Measurements from ENCODE around the gene CALML6.

CALML6 gene

DNA sequence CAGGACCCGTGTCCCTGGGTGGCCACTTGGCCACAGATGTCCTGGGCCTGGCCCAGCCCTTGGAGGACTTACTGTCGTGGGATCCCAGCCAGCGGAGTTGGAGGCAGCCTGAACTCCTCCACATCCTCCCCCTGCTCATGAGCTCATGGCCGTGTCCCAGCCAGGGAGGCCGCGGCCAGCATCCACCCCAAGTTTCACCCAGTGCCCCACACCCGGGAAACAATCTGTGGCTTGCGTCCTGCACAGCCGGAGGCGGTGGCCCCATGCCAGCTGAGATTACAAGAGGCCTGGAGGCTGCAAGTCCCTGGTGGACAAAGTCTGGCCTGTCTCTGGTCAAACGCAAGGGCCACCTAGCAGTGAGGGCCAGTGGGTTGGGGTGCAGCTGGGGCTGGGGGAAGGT is 31.5 kb downstream of the CALML6 start:
- no peak for DNase-seq

DNA sequence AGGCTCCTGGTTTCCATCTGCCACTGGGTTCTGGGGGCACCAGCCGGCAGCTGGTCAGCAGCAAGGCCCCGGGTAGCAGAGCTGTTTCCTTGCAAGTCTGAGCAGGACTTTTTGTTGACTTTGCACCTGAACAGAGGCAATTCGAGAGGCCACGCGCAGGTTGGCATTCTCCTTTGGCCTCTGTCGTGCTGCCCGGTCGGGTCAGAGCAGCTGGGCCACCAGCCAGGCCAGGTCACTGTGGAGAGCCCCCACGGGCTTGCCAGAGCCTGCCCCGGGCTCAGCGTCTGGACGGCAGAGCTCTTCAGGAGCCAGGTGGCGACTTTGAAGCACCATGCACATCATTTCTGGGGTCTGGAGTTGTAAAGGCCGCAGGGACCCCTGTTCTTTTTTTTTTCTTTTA is 32.4 kb downstream of the CALML6 start:
- peak; percentile 72 for DNase-seq

DNA sequence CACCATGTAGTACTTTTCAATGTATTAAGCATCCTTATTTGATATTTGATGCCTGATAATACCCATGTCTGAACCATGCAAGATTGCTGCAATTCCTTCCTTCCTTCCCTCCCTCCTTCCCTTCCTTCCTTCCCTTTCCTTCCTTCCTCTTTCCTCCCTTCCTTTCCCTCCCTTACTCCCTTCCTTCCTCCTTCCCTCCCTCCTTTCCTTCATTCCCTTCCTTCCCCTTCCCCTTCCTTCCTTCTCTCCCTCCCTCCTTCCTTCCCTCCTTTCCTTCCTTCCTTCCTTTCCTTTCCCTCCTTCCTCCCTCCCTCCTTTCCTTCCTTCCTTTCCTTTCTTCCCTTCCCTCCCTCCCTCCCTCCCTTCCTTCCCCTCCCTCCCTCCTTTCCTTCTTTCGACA is 33.7 kb downstream of the CALML6 start:
- DNase-seq = no peak

DNA sequence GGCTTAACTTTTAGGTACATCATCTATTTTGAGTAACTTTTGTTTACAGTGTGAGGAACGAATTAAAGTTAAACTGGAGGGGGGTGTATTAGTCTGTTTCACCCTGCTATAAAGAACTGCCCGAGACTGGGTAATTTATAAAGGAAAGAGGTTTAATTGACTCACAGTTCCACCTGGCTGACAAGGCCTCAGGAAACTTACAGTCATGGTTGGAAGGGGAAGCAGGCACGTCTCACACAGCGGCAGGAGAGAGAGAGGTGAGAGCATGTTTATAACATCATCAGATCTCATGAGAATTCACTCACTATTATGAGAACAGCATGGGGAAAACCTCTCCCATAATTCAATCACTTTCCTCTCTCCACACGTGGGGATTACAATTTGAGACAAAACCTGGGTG is 35.9 kb downstream of the CALML6 start:
- no peak for DNase-seq

DNA sequence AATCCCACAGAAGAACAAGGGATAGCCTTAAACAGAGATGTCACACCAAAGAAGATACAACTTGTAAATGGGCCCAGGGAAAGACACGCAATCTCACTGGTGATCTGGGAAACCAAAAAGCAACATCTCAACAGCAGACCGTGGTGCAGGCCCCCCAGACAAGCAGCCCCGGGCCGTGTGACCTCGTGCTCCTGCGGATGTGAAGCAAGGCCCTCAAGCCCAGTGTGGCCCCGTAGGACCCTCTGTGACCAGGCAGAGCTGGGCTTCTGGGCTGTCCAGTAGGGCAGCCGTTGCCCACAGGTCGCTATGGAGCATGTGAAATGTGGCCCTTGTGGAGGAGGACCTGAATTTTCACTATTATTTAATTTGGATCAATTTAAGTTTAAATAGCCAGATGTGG is 39.0 kb downstream of the CALML6 start:
- no peak for DNase-seq

DNA sequence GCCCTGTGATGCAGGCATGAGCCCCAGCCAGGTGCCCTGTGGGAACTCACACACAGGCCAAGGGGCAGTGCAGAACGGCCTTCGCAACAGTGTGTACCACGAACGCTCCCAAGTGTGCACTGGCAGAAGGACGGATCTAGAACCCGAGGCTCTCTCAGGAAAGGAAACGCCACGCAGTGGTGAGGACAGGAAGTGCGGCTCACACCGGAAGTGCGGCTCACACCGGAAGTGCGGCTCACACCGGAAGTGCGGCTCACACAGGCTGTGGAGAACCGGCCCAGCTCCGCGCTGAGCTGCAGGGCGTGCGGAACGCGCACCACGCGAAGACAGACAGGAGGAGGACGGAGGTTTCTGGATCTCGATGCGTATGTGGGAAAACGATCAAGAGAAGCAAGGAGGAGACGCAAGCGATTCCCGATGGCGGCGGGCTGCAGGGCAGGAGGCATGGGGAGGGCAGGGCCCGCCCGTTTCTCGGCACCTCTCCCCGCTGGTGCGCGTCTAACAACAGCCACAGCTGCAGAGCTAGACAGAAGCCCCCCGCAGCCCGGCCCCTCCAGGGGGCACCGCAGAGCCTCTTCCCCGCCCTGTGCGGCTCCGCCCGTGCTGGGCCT is 39.9 kb downstream of the CALML6 start:
- DNase-seq = no peak

DNA sequence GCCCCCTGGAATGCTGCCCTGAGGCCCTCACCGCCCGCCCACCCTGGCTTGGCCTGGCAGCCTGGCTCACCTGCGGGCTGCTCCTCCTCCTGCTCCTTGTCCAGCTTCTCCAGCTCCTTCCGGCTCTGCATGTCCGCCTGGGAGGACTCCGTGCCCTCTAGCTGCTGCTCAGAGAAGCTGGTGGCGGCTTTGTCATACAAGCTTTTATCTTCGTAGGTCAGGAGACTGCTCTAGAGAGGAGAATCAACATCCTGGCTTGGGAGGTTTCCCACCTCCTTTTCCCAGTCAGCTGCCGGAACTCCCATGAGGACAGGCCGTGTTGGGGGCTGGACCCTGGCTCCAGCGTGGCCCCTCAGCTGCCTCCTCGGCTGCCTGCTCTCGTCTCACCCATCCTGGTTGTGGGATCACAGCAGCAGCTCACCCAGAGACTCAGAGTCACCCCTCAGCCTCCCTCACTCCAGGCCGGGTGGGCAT is 40.6 kb downstream of the CALML6 start:
- no peak for DNase-seq

DNA sequence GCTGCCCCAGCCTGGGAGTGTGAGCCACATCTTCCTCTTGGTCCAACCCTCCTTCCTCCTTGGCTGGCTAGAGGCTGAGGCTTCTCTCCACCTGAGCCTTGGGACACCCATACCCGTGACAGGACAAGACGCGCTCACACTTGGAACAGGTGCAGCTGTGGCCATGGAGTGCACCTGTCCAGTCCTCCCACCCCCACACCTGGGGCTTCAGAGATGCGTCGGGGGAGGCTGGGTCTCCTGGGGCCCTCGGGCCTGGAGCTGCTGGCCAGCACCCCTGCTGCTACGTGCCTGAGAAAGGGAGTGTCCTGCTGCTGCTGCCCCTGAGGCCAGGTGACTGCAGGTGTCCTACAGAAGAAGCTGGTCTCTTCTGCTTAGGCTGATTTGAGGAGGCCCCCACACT is 41.0 kb downstream of the CALML6 start:
- no peak for DNase-seq

DNA sequence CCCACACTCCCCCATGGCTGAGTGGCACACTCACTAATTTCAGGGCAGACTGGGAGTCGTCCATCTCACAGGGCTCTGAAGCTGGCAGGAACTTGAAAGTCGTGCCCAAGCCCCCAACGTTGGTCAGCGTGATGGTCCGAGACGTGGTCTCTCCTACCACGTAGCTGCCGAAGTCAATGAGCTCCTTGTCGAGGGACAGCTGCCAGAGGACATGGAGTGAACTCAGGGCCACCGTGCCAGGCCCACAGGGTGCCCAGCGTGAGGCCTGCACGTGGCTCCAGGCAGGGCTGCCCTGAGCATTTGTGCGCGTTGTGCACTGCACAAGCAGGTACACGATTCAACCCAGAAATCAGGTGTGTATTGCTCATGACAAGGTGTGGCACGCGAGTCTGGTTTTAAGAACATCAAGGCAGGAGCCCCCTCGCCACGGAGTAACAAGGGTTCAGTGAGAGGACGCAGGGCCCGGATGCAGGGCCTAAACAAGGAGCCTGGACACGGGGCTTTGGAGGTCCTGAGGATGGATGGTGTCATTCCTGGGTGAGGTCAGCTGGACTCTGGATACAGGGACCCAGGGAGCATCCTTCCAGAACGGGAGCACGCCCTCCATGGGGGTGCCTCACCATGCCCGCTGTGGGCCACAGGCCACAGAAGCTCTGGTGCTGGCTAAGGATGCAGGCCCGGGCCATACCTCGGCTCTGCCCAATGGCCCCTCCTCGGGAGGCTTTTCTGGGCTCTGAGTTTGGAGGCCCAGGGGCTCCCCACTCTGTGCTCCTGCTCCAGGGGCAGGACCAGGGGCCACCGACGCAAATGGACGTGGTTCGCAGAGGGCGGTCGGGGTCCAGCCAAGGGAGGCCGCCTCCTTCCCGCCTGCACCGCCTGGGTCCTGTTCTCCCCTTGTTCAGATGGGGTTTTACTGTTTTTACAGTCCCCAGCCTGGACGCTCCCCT is 41.8 kb downstream of the CALML6 start:
- no peak for DNase-seq

DNA sequence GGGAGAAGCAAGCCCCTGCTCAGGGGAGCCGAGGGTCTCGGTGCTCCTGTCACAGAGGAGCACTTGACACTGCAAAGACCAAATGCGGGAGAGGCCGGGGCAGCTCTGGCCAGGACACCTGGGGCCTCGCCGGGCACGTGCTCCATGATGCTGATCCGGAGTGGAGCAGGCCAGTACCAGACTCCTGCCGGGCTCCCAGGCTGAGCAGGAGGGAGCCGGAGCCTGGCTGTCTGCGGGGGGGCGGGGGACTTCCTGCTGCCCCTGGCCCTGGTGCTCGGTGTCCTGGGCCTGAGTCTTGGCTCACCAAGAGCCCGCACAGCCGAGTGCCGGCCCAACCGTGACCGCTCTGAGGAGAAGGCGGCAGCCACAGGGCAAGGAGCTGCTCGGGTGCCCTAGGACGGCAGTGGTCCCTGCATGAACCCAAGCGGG is 42.5 kb downstream of the CALML6 start:
- DNase-seq = no peak

DNA sequence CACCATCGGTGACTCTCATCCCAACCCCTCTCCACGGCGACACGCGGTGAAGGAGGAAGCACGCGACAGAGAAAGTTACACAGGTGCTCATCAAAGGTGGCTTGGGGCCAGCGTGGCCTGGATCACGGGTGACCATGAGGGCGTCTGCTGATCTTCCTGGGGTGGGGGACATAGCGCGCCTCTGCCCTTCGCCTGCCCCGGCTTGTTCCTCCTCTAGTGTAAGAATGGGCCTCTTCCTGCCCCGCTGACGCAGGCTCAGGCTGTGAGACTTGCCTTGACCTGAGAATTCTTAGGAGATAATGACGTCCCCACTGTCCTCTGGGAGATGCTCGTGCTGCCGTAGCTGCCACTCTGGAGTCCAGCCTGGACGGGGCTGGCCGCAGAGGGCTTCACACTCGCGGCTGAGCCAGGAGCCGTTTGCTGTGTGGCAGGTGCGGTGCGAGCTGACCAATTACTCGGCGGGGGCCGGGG is 43.0 kb downstream of the CALML6 start:
- DNase-seq = no peak

DNA sequence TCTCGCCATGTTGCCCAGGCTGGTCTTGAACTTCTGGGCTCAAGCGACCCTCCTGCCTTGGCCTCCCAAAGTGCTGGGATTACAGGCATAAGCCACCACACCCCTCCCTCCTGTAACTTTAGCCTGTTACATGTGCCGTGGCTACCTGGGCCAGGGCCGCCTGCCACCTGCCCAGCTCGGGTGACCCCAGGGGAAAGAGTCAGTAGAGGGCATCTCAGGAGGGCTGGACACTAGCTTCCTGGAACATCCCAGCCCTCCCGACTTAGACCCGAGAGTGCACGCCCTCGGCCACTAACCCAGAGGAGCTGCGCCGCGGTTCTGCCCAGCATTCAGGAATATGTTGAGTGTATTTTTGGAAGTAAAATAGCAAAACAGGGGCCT is 44.4 kb downstream of the CALML6 start:
- DNase-seq = no peak

DNA sequence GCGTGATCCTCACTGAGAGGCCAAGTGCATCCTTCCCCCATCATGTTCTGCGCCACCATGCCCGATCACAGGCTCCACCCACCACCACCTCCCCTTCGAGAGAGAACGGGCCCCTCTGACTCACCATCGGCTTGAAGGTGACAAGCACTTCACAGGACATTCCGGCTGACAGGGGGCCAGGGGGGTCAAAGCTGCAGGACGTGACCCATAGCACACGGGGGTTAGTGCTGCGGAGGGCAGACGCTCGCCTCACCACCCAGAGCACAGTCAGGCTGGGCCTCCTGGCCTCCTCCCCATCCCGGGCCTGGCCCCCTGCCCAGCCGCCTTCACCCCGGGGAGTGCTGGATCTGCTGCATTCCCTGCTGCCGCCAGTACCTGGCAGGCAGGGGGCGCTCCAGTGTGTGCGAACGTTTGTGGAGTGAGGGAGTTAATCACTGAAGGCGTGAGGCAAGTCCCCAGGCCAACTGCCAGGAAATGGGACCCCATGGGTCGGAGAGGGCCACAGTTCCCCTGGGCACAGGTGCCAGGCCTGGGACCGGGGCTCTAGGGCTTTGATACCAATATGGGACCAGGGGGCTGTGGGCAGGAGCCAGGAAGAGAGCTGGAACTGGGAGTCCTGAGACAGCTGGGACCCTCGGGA is 44.9 kb downstream of the CALML6 start:
- DNase-seq = peak; percentile 46

DNA sequence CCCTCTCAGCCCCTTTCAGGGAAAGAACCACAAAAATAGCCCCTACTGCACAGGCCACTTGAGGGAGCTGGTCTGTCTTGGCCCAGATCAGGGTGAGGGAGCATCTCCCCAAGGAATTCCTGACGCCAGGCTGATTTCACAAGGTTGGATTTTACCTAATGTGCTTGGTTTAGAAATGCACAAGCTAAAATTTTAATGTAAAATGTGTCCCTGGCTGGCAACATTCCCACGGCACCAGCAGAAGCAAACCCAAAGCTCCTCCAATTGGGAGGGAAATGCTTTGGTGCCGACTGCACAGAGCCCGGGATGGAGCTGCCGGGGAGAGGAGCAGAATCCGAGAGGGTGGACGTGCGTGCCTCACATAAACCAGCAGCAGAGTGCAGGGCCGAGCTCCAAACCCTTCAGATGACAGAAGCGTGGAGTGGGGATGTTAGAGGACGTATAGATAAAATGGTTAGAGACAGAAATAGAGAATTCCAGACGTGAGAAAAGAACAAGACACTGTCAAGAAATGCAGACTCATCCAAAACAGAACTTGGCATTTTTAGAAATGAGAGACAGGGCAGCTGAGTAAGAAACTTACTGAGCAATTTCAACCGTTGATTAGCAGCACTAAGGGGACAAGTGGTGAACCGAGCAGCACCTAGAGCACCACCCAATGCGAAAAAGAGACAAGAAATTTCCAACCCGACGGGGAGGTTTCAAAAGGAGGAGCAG is 45.6 kb downstream of the CALML6 start:
- no peak for DNase-seq

DNA sequence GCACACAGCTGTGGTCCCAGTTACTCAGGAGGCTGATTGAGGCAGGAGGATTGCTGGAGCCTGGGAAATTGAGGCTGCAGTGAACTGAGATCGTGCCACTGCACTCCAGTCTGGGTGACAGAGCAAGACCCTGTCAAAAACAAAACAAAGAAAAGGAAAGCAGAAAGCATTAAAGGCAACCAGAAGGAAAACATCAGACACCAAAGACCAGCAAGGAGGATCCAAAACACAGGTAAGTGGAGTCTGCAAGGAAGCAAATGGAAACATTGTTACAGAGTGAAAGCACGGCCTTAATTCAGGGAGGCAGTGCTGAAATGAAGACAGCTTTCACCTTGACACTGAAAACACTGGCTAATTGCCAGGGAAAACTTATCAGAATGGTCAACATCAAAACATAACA is 47.7 kb downstream of the CALML6 start:
- DNase-seq = no peak

DNA sequence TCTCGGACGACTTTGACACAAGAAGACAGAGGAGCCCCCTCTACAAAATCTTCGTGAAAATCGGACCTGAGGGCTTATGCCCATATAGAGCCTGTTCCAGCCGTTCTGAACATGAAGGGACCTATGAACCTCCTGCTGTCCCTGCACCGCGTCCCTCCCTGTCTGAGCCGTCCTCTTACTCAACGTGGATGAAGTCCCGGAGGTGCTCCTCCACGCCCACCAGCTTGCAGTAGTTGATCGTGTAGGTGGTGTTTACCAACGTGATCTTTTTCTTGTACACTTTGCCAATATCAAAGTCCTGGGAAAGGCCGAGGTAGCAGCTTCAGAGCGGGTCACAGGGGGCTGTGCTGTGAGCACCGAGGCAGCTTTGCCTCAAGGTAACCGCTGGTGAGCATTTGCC is 48.5 kb downstream of the CALML6 start:
- DNase-seq = no peak

DNA sequence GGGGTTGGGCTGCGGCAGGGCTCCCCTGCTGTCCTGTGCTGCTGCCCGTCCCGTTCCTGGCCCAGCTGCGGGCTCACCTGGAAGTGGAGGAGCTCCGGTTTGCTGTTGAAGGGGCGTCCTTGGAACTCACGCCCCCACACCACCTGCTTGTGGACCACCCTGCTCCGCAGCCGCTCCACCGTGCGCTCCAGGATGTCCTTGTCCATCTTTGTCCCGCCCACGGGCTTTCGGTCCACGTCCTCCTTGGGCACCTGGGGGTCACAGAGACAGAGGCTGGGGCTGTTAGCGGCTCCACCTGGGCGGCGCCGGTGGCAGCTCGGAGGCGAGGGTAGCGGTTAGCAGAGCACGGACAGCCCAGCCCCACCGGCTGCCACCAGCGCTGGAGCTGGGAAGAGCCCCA is 49.8 kb downstream of the CALML6 start:
- no peak for DNase-seq

DNA sequence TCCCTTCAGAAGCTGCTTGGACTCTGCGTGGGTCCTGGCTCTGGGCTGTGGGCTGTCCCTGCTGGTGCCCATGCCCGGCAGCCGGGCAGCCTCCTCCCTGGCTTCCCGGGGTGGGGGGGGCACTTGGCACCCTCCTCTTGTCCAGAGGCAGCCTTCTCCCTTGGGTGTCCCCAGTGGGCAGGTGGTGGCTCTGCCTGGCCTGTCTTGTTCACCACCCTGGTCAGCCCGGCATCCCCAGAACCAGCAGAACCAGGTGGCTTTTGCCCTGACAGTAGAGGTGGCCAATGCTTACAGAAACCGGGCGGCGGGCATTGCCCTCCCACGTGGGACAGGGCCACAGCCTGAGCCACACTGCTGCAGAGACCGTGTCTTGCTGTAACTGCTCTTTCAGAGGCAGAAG is 50.5 kb downstream of the CALML6 start:
- no peak for DNase-seq

DNA sequence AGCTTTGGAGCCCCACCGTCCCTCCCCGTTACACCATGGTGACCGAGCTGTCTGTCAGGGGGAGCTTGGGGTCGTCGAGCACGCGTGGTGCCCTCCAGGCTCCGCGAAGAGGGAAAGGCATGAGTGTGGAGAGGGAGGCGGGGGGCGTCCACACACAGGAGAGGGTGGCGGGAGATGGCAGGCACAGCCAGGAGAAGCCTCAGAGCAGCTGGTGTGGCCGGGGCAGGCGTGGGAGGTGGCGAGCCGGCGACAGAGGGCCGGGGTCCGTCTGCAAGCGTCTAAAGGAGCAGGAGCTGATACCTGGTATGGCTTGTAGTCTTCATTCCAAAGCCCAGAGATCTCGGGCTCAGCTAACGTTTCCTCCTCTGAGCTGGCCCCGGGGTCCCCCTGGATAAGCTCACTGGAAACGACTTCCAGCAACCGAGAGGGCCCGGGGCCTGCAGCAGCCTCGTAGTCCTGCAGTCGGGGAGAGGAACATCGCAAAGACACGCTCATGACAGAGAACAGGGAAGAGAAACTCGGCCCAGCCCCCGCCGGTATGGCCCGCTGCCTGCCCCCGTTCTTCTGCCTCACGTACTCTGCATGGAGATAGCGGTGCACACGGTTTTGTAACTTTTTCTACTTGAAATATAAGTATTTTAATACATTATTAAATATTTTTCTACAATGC is 51.1 kb downstream of the CALML6 start:
- DNase-seq = no peak

Data from DMS 273 treated with DMSO at 0.1 percent for 48 hours (cell line).